ENCODE data around the gene TTC34. TPM values are rescaled to one million over a fixed set of nuclear protein-coding genes. Genes with fewer than 3 reads are reported as not detected.

The TTC34 gene
- total RNA-seq, 1 donor from 2014 or later = 0.09 TPM

- peak overlapping the region; percentile 90 for H3K4me2 ChIP-seq
- peaks cover 16% of the 10 kb centered on the region for H3K4me1 Mint-ChIP-seq
- peaks cover 3% of the 10 kb centered on the region for H3K79me2 ChIP-seq (ENCODE audit: low read depth)
- H4K20me1 ChIP-seq (ENCODE audit: low read depth) = peaks cover 6% of the 10 kb centered on the region
- peaks cover 6% of the 10 kb centered on the region for H3K27me3 Mint-ChIP-seq (ENCODE audit: insufficient read depth, low read depth)
- H3K4me3 ChIP-seq = peak overlapping the region; percentile 69
- H3K9ac ChIP-seq = peak overlapping the region; percentile 3
- peak overlapping the region; percentile 66 for H2AFZ ChIP-seq (replicated peaks)
- H3K4me1 ChIP-seq = peaks cover 22% of the 10 kb centered on the region
- no peaks in the 10 kb centered on the region for H3K9me3 Mint-ChIP-seq
- H3K36me3 Mint-ChIP-seq = no peaks in the 10 kb centered on the region
- no peaks in the 10 kb centered on the region for H3K27me3 ChIP-seq
- TF ChIP-seq CTCF (IDR thresholded peaks at IDR 0.05) (no peak), EZH2 (IDR thresholded peaks at IDR 0.05) (no peak), EZH2phosphoT487 (IDR thresholded peaks at IDR 0.05) (no peak)
- peaks cover 22% of the 10 kb centered on the region for H3F3A ChIP-seq (ENCODE audit: low read depth)
- no peak overlapping the region for H3K27ac ChIP-seq
- DNase-seq (ENCODE audit: low spot score) = peak; percentile 70
- H3K4me3 Mint-ChIP-seq = peak overlapping the region; percentile 82
- H3K9me3 ChIP-seq (ENCODE audit: low read depth) = no peaks in the 10 kb centered on the region
- H3K27ac Mint-ChIP-seq = no peak overlapping the region
- H3K36me3 ChIP-seq = no peaks in the 10 kb centered on the region
These were observed 214.2 kb downstream of the TTC34 start for GRCh38 chr1:2587071-2587859.

GRCh38 chr1:2586154-2587070 lies 215.1 kb downstream of the TTC34 start, which contains the start of gene PRXL2B:
TSS of gene PRXL2B (plus strand) at chr1:2586777. CDS start at chr1:2586886, 109 bp downstream.
- no peaks in the 10 kb centered on the region for H3K9me3 Mint-ChIP-seq

More at GRCh38 chr1:2586154-2587070, 215.1 kb downstream of the TTC34 start, which contains the start of gene PRXL2B:
- H3K9me3 ChIP-seq (ENCODE audit: low read depth) = no peaks in the 10 kb centered on the region
- H3K27ac ChIP-seq = peak within 1 kb of the TSS; percentile 40
- H3K36me3 Mint-ChIP-seq = no peaks in the 10 kb centered on the region
- peak within 1 kb of the TSS; percentile 90 for H3K4me2 ChIP-seq
- H2AFZ ChIP-seq (replicated peaks) = peak within 1 kb of the TSS; percentile 66
- peaks cover 22% of the 10 kb centered on the region for H3F3A ChIP-seq (ENCODE audit: low read depth)
- DNase-seq (ENCODE audit: low spot score) = peak; percentile 99
- peak within 1 kb of the TSS; percentile 48 for H3K9ac ChIP-seq
- peaks cover 6% of the 10 kb centered on the region for H4K20me1 ChIP-seq (ENCODE audit: low read depth)
- H3K79me2 ChIP-seq (ENCODE audit: low read depth) = peaks cover 3% of the 10 kb centered on the region
- H3K4me3 Mint-ChIP-seq = peak within 1 kb of the TSS; percentile 89
- H3K4me1 Mint-ChIP-seq = peaks cover 20% of the 10 kb centered on the region
- no peaks in the 10 kb centered on the region for H3K36me3 ChIP-seq
- H3K27ac Mint-ChIP-seq = no peak within 1 kb of the TSS
- peak within 1 kb of the TSS; percentile 69 for H3K4me3 ChIP-seq
- H3K27me3 Mint-ChIP-seq (ENCODE audit: insufficient read depth, low read depth) = peaks cover 6% of the 10 kb centered on the region
- TF ChIP-seq EZH2phosphoT487 (IDR thresholded peaks at IDR 0.05) (no peak), EZH2 (IDR thresholded peaks at IDR 0.05) (no peak), CTCF (IDR thresholded peaks at IDR 0.05) (no peak)
- H3K27me3 ChIP-seq = no peaks in the 10 kb centered on the region
- H3K4me1 ChIP-seq = peaks cover 22% of the 10 kb centered on the region

Other genes starting within 250 kb of the TTC34 start
- 0.65 TPM in 1 of 2 replicates, not detected in the other for gene TNFRSF14, start 245.3 kb downstream of the TTC34 start, total RNA-seq (ENCODE audit: low replicate concordance)
- gene PRXL2B, start 214.9 kb downstream of the TTC34 start, total RNA-seq (ENCODE audit: low replicate concordance) = 10.0 and 29.6 TPM in 2 replicates
- 0.19 and 0.31 TPM in 2 replicates for gene MMEL1, start 168.7 kb downstream of the TTC34 start, total RNA-seq (ENCODE audit: low replicate concordance)
- not detected in 2 replicates for gene ACTRT2, start 219.8 kb upstream of the TTC34 start, total RNA-seq (ENCODE audit: low replicate concordance)

Data from neural progenitor cell (in vitro differentiated cells).